GM12878 (cell line): ENCODE data around the gene MPST. TPM values are rescaled to one million over a fixed set of nuclear protein-coding genes. Genes with fewer than 3 reads are reported as not detected.
A peak's percentile ranks its signal among the peaks of the same experiment; 100 is the strongest.

Experiments used
- ATAC-seq: fragments of 200-7000 bp; cut with Tn5 transposase; 3 replicates; pipeline ENCODE4 v1.9.1; 2020; ENCODE audit warnings: mild to moderate bottlenecking, moderate library complexity
- BruUV-seq: library from RNA; stranded (reverse); fragments of 400-500 nt; replicated peaks from 2 replicates; lab custom pipeline; 2021; lab: Mats Ljungman, UMichigan
- CTCF ChIA-PET: fragments of 300-600 bp; sonication (Branson Sonifier 250); formaldehyde crosslinking; extraction: SDS; loops from one replicate; lab custom pipeline; 2021; ENCODE audit warnings: inconsistent platforms; lab: Yijun Ruan, JAX
- POLR2A ChIA-PET: fragments of 350-600 bp; formaldehyde crosslinking; extraction: SDS; loops from one replicate; lab custom pipeline; 2021; ENCODE audit warnings: inconsistent platforms; lab: Charles Lee
- RAD21 ChIA-PET: fragments of 300-600 bp; sonication (Branson Sonifier 250); formaldehyde crosslinking; loops from one replicate; lab custom pipeline; 2023; ENCODE audit warnings: antibody characterized with exemption; ENCODE audit not compliant: unreplicated experiment; lab: Charles Lee
- SMC1A ChIA-PET: fragments of 300-600 bp; sonication (Branson Sonifier 250); formaldehyde crosslinking; loops from one replicate; lab custom pipeline; 2023; ENCODE audit not compliant: unreplicated experiment, uncharacterized antibody; lab: Charles Lee
- DNase-seq: peaks from one replicate; pipeline ENCODE4 v3.0.0-alpha.2; 2011; ENCODE audit warnings: low read depth, low spot score
- FAIRE-seq: peaks from 3 replicates; lab custom pipeline; 2011; peaks lifted over from hg19 to GRCh38; lab: Jason Lieb, UNC
- H2AFZ ChIP-seq: 2 replicates; pipeline ENCODE4 v1.6.0; 2011; ENCODE audit warnings: low read depth, low read length, control low read depth; ENCODE audit not compliant: control insufficient read depth
- H3K27ac ChIP-seq: 2 replicates; pipeline ENCODE4 v1.5.1; 2011; ENCODE audit warnings: control low read depth; ENCODE audit not compliant: control insufficient read depth, insufficient read depth
- H3K27me3 ChIP-seq, 2 experiments: replicated peaks in 1 of 2; 2 replicates each; pipeline versions ENCODE4 v1.6.0 to v1.6.1; 2011; ENCODE audit warnings: low read length in 1 of 2; ENCODE audit not compliant: control insufficient read depth in 2 of 2, insufficient read depth in 2 of 2
- H3K36me3 ChIP-seq, 2 experiments: 2 replicates each; pipeline ENCODE4 v1.5.1; 2011; ENCODE audit warnings: low read length in 1 of 2; ENCODE audit not compliant: control insufficient read depth in 2 of 2, insufficient read depth in 2 of 2
- H3K4me1 ChIP-seq: 2 replicates; pipeline ENCODE4 v1.6.1; 2011; ENCODE audit warnings: mild to moderate bottlenecking, low read length, moderate library complexity, mixed read lengths; ENCODE audit not compliant: control insufficient read depth, insufficient read depth
- H3K4me2 ChIP-seq: 2 replicates; pipeline ENCODE4 v1.6.0; 2011; ENCODE audit warnings: control low read depth; ENCODE audit not compliant: control insufficient read depth, insufficient read depth
- H3K4me3 ChIP-seq: fragments of 200-600 bp; sonication (generic); 2 replicates; pipeline ENCODE4 v1.5.1; 2016
- H3K79me2 ChIP-seq: 2 replicates; pipeline ENCODE4 v1.6.0; 2011; ENCODE audit warnings: low read length; ENCODE audit not compliant: control insufficient read depth, insufficient read depth
- H3K9ac ChIP-seq: 2 replicates; pipeline ENCODE4 v1.8.0; 2011; ENCODE audit warnings: low read length, control low read depth, mixed read lengths; ENCODE audit not compliant: control insufficient read depth, insufficient read depth
- H3K9me3 ChIP-seq: replicated peaks from 3 replicates; pipeline ENCODE4 v1.5.1; 2011; ENCODE audit warnings: mild to moderate bottlenecking, low read length; ENCODE audit not compliant: control insufficient read depth, insufficient read depth
- H4K20me1 ChIP-seq: 2 replicates; pipeline ENCODE4 v1.6.0; 2011; ENCODE audit not compliant: control insufficient read depth, insufficient read depth
- ASH2L ChIP-seq: fragments of 300-600, 200-600 bp; sonication (generic); IDR thresholded peaks from 2 replicates; pipeline ENCODE4 v1.6.1; 2017; ENCODE audit warnings: low read depth, mild to moderate bottlenecking, borderline replicate concordance
- CREM ChIP-seq: IDR thresholded peaks from 2 replicates; pipeline ENCODE4 v1.6.1; 2014; ENCODE audit warnings: antibody characterized with exemption, low read depth
- ETV6 ChIP-seq, 2 experiments: fragments of 450-650 bp in 1 of 2; IDR thresholded peaks in 1 of 2; conservative IDR thresholded peaks in 1 of 2; 2 replicates each; pipeline ENCODE4 v1.6.1; 2014; ENCODE audit warnings: antibody characterized with exemption in 1 of 2, borderline replicate concordance in 1 of 2, low read depth in 1 of 2, mild to moderate bottlenecking in 1 of 2, moderate library complexity in 1 of 2
- EZH2 ChIP-seq: IDR thresholded peaks from 2 replicates; pipeline ENCODE4 v1.6.1; 2012; ENCODE audit warnings: low read depth, mild to moderate bottlenecking, control low read depth, inconsistent platforms, low read length, borderline replicate concordance; ENCODE audit not compliant: control insufficient read depth
- IKZF2 ChIP-seq, 2 experiments: fragments of 450-650 bp; IDR thresholded peaks; 2 replicates each; pipeline ENCODE4 v1.6.1; 2017; ENCODE audit warnings: mild to moderate bottlenecking in 2 of 2, moderate library complexity in 2 of 2
- KLF5 ChIP-seq: fragments of 450-650 bp; IDR thresholded peaks from 2 replicates; pipeline ENCODE4 v1.6.1; 2014; ENCODE audit warnings: mild to moderate bottlenecking; ENCODE audit not compliant: partially characterized antibody
- MYC ChIP-seq: IDR thresholded peaks from 2 replicates; pipeline ENCODE4 v1.6.1; 2011; ENCODE audit warnings: mild to moderate bottlenecking, low read length, moderate library complexity, inconsistent platforms; ENCODE audit not compliant: insufficient read depth, insufficient replicate concordance, insufficient read length, severe bottlenecking
- POLR2A ChIP-seq: IDR thresholded peaks from 2 replicates; pipeline ENCODE4 v1.6.1; 2011; ENCODE audit warnings: low read depth, mild to moderate bottlenecking, low read length
- SPI1 ChIP-seq: IDR thresholded peaks from 2 replicates; pipeline ENCODE4 v1.6.1; 2011; ENCODE audit warnings: low read depth, mild to moderate bottlenecking, low read length, moderate library complexity, borderline replicate concordance; ENCODE audit not compliant: insufficient read depth
- STAT3 ChIP-seq: IDR thresholded peaks from 2 replicates; pipeline ENCODE4 v1.6.1; 2011; ENCODE audit warnings: low read depth, low read length, improper control_type of control experiment
- WGBS: methylation state at CpG from one replicate; pipeline ENCODE4 v1.1.6; 2016; ENCODE audit warnings: low lambda C conversion rate; ENCODE audit not compliant: insufficient replicate concordance, insufficient coverage; ENCODE audit errors: missing lambda C conversion rate; 5-methylcytosine and 5-hydroxymethylcytosine counted together
- in situ Hi-C: fragments of 300-500 bp; cut with MboI; formaldehyde crosslinking; loops from 9 replicates; pipeline ENCODE4 v1.14.3; 2018; ENCODE audit warnings: mixed read lengths
- intact Hi-C: fragments of 100-400 bp; cut with micrococcal nuclease; formaldehyde crosslinking; loops from one replicate; pipeline ENCODE4 v1.14.2; 2022; ENCODE audit not compliant: unreplicated experiment
- polyA plus RNA-seq, 11 experiments: library from polyadenylated mRNA; depleted of rRNA in 4 of 11; unstranded in 6 of 11; stranded (reverse) in 5 of 11; fragments of >200 nt; fragmentation: Nextera tagmentation in 4 of 11; fragmentation: Illumina TruSeq in 1 of 11; extraction: Ambion mirVana in 4 of 11; extraction: Trizol in 1 of 11; gene quantifications; 1 replicate in 1 of 11; 2 replicates in 10 of 11; pipeline versions ENCODE4 v1.2.1 to v1.2.3, GENCODE V29; 2011 to 2016; ENCODE audit warnings: inconsistent platforms in 2 of 11, missing spikeins in 2 of 11, low read depth in 1 of 11
- total RNA-seq, 4 experiments: library from RNA; depleted of rRNA in 3 of 4; stranded (reverse); fragments of >200 nt in 3 of 4; fragmentation: Illumina TruSeq in 1 of 4; extraction: Trizol in 1 of 4; gene quantifications; 2 replicates each; pipeline versions ENCODE4 v1.2.1 to v1.2.3, GENCODE V29; 2013 to 2021
- TF ChIP-seq, protein P1 (sequence below): fragments of 450-650 bp; IDR thresholded peaks from 2 replicates; pipeline ENCODE4 v1.6.1; 2017; ENCODE audit warnings: low read depth, mild to moderate bottlenecking, moderate library complexity
- TF ChIP-seq, protein P2 (sequence below): fragments of 450-650 bp; IDR thresholded peaks from 2 replicates; pipeline ENCODE4 v1.6.1; 2017; ENCODE audit warnings: mild to moderate bottlenecking, moderate library complexity
- TF ChIP-seq, protein P3 (sequence below): fragments of 450-650 bp; IDR thresholded peaks from 2 replicates; pipeline ENCODE4 v1.6.1; 2016; ENCODE audit warnings: mild to moderate bottlenecking

The MPST gene
- total and polyA plus RNA-seq, 10 of the 15 experiments (the other 5 are each of a cell fraction or from before 2014, with no cell fraction given): 0.95 to 88.7 (median 38.5) TPM

DNA sequence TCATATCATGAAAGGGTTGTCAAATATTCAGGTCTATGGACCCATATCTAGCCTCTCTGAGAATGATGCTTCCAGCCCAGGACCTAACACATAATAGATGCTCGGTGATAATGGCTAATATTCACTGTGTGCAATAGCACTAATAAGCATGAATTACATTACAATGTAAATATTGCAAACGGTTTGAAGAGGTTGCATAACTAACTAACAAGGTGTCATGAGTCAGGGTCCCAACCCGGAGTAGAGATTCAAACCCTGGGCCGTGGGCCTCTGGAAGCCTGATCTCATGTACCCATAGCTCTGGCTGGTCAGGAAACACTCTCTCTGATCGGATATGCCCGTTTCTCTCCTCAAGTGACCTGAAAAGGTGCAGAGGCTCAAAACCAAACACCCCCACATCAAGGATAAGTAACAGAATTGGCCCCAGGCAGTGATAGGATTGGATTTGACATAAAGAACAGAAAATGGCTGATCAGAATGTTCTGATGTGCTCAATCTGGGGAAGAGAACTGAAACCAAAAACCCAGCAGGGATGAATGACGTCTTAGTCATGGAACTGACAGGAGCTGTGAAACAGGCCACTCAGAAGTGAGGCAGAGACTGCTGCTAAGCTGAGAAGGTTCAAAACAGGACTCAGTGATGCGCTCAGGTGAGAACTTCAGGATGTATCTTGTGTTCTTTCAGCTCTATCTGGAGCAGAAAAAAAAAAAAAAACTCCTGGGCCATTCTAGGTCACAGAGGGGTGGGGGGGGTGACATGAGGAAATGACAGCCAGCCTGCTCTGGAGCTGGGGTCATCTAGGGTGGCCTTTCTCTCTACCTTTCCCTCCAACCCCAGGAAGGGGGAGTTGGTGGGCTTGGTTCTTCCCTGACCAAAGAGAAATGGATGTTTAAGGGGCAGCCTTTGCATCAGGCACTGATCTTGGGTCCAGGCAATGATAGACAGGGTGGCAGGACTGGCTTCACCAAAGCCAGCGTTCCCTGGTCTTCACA is 25.4 kb downstream of the MPST start:
- Histone ChIP-seq H4K20me1 (no peaks in the 10 kb centered on the region), H3K27ac (no peak overlapping the region), H2AFZ (no peak overlapping the region), H3K9me3 (no peaks in the 10 kb centered on the region), H3K27me3 (peaks cover 0 to 2% of the 10 kb centered on the region in 2 experiments; a peak in 1 of 4 replicates), H3K36me3 (no peaks in the 10 kb centered on the region), H3K4me3 (no peak overlapping the region), H3K9ac (no peak overlapping the region), H3K4me1 (peaks cover 10% of the 10 kb centered on the region), H3K4me2 (no peak overlapping the region), H3K79me2 (no peaks in the 10 kb centered on the region)
- CTCF ChIA-PET: interaction anchor here (0.5 to 4.6 kb wide), 40 partner anchors 8 to 288 kb away, joined by 3 to 39 read pairs (median 5); partner anchors contain the start of genes IFT27, IL2RB, MPST and TST
- POLR2A ChIA-PET: interaction anchor here (0.6 to 1.2 kb wide), 3 partner anchors 75 to 406 kb away, joined by 3 to 9 read pairs (median 3); no protein-coding TSS in a partner anchor
- RAD21 ChIA-PET: interaction anchor here (0.6 to 2.8 kb wide), 14 partner anchors 9 to 262 kb away, joined by 3 to 21 read pairs (median 4); partner anchors contain the start of gene TST
- SMC1A ChIA-PET: interaction anchor here (0.6 to 2.7 kb wide), 14 partner anchors 13 to 268 kb away, joined by 3 to 19 read pairs (median 4); no protein-coding TSS in a partner anchor
- peak; percentile 70 for FAIRE-seq
- ATAC-seq: peak; percentile 76
- DNase-seq: no peak
- BruUV-seq: no TSS peak
- in situ Hi-C loops (no loop called here), intact Hi-C loops (loop anchor here (1.0 to 10.0 kb wide), 2 partner anchors 190 to 263 kb away; no protein-coding TSS in a partner anchor)
- 21% methylated on average over 9 of the region's 9 CpGs for WGBS
- TF ChIP-seq ASH2L: no peak
- no peak for TF ChIP-seq POLR2A
- TF ChIP-seq MYC: no peak
- TF ChIP-seq STAT3: no peak
- peak; percentile 18; the same call in 1 of the 2 replicates for TF ChIP-seq SPI1
- no peak for TF ChIP-seq ETV6 (conservative IDR thresholded peaks at IDR 0.05 in 1 of 2, IDR thresholded peaks at IDR 0.05 in 1 of 2; ENCODE audit: borderline replicate concordance in 1 of 2, low read depth in 1 of 2)
- TF ChIP-seq EZH2: no peak
- TF ChIP-seq, protein P1, sequence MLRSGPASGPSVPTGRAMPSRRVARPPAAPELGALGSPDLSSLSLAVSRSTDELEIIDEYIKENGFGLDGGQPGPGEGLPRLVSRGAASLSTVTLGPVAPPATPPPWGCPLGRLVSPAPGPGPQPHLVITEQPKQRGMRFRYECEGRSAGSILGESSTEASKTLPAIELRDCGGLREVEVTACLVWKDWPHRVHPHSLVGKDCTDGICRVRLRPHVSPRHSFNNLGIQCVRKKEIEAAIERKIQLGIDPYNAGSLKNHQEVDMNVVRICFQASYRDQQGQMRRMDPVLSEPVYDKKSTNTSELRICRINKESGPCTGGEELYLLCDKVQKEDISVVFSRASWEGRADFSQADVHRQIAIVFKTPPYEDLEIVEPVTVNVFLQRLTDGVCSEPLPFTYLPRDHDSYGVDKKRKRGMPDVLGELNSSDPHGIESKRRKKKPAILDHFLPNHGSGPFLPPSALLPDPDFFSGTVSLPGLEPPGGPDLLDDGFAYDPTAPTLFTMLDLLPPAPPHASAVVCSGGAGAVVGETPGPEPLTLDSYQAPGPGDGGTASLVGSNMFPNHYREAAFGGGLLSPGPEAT: no peak
- TF ChIP-seq, protein P2, sequence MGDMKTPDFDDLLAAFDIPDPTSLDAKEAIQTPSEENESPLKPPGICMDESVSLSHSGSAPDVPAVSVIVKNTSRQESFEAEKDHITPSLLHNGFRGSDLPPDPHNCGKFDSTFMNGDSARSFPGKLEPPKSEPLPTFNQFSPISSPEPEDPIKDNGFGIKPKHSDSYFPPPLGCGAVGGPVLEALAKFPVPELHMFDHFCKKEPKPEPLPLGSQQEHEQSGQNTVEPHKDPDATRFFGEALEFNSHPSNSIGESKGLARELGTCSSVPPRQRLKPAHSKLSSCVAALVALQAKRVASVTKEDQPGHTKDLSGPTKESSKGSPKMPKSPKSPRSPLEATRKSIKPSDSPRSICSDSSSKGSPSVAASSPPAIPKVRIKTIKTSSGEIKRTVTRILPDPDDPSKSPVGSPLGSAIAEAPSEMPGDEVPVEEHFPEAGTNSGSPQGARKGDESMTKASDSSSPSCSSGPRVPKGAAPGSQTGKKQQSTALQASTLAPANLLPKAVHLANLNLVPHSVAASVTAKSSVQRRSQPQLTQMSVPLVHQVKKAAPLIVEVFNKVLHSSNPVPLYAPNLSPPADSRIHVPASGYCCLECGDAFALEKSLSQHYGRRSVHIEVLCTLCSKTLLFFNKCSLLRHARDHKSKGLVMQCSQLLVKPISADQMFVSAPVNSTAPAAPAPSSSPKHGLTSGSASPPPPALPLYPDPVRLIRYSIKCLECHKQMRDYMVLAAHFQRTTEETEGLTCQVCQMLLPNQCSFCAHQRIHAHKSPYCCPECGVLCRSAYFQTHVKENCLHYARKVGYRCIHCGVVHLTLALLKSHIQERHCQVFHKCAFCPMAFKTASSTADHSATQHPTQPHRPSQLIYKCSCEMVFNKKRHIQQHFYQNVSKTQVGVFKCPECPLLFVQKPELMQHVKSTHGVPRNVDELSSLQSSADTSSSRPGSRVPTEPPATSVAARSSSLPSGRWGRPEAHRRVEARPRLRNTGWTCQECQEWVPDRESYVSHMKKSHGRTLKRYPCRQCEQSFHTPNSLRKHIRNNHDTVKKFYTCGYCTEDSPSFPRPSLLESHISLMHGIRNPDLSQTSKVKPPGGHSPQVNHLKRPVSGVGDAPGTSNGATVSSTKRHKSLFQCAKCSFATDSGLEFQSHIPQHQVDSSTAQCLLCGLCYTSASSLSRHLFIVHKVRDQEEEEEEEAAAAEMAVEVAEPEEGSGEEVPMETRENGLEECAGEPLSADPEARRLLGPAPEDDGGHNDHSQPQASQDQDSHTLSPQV: no peak
- no peak for TF ChIP-seq KLF5
- TF ChIP-seq CREM: no peak
- TF ChIP-seq, protein P3, sequence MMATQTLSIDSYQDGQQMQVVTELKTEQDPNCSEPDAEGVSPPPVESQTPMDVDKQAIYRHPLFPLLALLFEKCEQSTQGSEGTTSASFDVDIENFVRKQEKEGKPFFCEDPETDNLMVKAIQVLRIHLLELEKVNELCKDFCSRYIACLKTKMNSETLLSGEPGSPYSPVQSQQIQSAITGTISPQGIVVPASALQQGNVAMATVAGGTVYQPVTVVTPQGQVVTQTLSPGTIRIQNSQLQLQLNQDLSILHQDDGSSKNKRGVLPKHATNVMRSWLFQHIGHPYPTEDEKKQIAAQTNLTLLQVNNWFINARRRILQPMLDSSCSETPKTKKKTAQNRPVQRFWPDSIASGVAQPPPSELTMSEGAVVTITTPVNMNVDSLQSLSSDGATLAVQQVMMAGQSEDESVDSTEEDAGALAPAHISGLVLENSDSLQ: peak; percentile 26; the same call in 1 of the 2 replicates
- peak; percentile 34 to 47; a peak in 3 of 4 replicates for TF ChIP-seq IKZF2 (IDR thresholded peaks at IDR 0.05)
